Astrocyte of the hippocampus (primary cell): Measurements from ENCODE around the gene TMEM219.

Source experiments
- DNase-seq: peaks from one replicate; pipeline ENCODE4 v3.0.0; 2011; ENCODE audit warnings: low read depth, low spot score

TMEM219 gene

DNA sequence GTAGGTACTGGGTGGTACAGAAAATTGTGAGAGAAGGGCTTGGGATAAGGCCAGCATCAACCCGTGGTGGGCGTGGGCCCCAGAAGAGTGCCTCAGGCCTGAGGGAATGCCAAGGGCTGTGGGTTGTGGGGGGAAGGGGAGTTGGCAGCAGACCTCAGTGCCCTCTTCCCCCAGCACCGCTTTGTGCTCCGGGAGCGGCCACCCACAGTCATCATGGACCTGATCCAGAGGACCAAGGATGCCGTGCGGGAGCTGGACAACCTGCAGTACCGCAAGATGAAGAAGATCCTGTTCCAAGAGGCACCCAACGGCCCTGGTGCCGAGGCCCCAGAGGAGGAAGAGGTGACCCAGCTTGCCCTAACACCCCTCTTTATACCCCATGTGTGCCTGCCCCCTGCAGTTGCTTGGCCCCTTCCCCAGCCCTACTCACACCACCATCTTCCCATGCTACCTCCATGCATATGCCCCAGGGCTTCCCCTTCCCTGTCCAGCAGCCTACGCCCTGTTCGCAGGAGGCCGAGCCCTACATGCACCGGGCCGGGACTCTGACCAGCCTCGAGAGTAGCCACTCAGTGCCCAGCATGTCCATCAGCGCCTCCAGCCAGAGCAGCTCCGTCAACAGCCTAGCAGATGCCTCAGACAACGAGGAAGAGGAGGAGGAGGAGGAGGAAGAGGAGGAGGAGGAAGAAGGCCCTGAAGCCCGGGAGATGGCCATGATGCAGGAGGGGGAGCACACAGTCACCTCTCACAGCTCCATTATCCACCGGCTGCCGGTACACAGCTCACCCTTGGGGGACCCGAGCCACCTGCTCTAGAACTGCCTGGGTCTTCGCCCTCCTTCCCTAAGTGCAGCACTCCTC is 20.9 kb downstream of the TMEM219 start:
- DNase-seq, result no peak

GRCh38 chr16:29983420-29984136 is 21.7 kb downstream of the TMEM219 start:
- peak; percentile 34 for DNase-seq

GRCh38 chr16:29984137-29984763 is 22.4 kb downstream of the TMEM219 start:
- DNase-seq, result no peak

DNA sequence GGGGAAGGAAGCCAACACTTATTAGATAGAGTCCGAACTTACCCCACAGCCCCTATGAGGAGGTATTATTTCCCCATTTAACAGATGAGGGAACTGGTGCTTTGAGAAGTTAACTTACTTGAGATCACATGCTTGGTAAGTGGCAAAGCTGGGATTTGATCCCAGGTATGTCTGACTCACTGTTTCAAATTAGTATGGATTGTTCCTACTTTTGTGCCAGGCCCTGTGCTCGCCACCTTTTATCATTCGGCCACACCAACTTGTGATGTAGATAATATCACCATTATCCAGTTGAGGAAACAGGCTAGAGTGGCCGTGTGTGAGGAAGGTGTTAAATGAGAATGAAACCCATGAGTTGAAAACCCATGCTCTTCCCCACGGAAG is 22.9 kb downstream of the TMEM219 start:
- no peak for DNase-seq

DNA sequence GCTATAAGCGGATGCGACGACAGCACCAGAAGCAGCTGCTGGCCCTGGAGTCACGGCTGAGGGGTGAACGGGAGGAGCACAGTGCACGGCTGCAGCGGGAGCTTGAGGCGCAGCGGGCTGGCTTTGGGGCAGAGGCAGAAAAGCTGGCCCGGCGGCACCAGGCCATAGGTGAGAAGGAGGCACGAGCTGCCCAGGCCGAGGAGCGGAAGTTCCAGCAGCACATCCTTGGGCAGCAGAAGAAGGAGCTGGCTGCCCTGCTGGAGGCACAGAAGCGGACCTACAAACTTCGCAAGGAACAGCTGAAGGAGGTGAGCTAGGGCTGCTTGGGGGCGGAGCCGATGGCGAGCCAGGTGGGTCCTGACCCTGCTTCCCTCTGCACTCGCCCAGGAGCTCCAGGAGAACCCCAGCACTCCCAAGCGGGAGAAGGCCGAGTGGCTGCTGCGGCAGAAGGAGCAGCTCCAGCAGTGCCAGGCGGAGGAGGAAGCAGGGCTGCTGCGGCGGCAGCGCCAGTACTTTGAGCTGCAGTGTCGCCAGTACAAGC is 23.5 kb downstream of the TMEM219 start:
- DNase-seq, result no peak

DNA sequence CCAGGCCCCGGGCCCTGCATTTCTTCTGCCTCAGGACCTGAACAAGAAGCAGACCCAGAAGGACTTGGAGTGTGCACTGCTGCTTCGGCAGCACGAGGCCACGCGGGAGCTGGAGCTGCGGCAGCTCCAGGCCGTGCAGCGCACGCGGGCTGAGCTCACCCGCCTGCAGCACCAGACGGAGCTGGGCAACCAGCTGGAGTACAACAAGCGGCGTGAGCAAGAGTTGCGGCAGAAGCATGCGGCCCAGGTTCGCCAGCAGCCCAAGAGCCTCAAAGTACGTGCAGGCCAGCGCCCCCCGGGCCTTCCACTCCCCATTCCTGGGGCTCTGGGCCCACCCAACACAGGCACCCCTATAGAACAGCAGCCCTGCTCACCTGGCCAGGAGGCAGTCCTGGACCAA is 24.4 kb downstream of the TMEM219 start:
- no peak for DNase-seq

DNA sequence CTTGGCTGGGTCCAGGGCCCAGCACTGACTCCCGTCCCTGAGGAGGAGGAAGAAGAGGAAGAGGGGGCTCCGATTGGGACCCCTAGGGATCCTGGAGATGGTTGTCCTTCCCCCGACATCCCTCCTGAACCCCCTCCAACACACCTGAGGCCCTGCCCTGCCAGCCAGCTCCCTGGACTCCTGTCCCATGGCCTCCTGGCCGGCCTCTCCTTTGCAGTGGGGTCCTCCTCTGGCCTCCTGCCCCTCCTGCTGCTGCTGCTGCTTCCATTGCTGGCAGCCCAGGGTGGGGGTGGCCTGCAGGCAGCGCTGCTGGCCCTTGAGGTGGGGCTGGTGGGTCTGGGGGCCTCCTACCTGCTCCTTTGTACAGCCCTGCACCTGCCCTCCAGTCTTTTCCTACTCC is 25.1 kb downstream of the TMEM219 start:
- DNase-seq, result no peak

- DNase-seq, result no peak
These were observed 25.6 kb downstream of the TMEM219 start for GRCh38 chr16:29987371-29988085.

DNA sequence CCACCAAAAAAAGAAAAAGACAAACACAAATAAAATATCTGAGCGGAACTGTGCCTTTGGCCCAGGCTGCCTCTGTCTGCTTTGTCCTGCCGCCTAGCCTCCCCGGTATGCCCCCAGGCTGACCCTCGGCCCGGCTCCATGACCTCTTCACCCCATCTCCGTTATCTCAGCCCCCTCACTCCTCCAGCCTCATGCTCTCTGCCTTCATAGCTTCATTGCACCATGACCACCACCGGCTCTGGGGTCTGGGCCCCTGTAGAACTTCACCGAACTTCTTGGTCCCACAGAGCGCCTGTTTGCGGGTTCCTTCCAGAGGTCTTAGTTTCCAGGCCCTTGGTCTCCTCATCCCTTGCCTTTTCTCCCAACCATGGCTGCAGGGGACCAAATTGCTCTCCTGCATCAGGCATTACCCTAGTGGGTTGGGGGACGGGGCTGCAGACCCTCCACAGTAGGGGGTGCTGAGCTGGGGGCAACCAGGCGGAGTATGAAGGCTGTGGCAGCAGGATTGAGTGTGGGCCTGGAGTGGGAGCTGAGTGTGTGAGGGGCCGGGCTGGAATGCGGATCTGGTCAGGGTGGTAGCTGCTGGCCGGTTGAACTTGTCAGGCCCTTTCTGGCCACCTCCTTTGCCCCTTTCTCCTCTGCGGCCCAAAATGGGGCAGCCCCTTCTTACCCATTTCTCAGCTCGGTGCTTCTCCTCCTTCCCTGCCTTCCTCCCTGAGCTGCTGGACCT is 26.6 kb downstream of the TMEM219 start:
- no peak for DNase-seq

DNA sequence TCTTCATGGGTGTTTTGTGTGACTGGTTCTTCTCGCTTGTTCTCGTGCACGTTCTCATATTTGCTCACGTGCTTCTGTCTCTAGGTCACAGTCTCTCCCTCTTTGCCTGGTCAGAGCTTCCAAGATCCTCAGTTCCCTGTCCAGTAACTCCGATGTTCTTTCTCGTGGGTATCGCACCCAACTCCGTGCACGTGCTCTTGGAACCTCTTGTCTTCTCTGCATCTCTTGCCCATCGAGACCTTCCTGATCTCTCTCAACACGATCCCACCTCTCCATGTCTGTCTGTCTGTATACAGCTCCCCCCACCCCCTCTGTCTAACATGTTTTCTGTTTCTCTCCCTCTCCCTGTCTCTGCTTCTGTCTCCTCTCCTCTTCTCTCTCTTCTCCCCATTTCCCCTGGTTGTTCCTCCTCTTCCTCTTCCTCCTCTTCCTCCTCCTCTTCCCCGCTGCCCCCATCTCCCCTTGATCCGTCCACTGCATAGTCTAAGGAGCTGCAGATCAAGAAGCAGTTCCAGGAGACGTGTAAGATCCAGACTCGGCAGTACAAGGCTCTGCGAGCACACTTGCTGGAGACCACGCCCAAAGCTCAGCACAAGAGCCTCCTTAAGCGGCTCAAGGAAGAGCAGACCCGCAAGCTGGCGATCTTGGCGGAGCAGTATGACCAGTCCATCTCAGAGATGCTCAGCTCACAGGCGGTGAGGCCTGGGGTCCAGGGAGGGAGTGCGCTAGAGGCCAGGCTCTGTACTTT is 27.4 kb downstream of the TMEM219 start:
- DNase-seq, result no peak

GRCh38 chr16:29990034-29990433 is 28.2 kb downstream of the TMEM219 start:
- no peak for DNase-seq

DNA sequence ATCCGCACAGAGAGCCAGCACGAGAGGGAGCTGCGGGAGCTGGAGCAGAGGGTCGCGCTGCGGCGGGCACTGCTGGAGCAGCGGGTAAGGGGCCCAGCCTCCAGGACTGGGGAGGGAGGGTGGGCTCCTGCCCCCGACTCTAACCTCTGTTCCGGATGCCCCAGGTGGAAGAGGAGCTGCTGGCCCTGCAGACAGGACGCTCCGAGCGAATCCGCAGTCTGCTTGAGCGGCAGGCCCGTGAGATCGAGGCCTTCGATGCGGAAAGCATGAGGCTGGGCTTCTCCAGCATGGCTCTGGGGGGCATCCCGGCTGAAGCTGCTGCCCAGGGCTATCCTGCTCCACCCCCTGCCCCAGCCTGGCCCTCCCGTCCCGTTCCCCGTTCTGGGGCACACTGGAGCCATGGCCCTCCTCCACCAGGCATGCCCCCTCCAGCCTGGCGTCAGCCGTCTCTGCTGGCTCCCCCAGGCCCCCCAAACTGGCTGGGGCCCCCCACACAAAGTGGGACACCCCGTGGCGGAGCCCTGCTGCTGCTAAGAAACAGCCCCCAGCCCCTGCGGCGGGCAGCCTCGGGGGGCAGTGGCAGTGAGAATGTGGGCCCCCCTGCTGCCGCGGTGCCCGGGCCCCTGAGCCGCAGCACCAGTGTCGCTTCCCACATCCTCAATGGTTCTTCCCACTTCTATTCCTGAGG is 29.1 kb downstream of the TMEM219 start:
- DNase-seq, result no peak

DNA sequence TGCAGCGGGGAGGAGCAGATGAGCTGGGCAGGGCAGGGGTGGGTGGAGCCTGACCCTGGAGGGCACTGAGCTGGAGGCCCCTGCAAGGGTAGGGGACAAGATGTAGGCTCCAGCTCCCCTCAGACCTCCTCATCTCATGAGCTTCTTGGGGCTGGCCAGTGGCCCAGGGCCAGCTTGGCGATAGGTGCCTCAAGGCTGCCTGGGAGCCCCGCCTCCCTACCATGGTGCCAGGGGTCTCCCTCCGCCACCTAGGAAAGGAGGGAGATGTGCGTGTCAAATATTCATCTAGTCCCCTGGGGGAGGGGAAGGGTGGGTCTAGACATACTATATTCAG is 29.7 kb downstream of the TMEM219 start:
- DNase-seq, result no peak

GRCh38 chr16:29992344-29992967 is 30.6 kb downstream of the TMEM219 start:
- DNase-seq, result peak; percentile 63

DNA sequence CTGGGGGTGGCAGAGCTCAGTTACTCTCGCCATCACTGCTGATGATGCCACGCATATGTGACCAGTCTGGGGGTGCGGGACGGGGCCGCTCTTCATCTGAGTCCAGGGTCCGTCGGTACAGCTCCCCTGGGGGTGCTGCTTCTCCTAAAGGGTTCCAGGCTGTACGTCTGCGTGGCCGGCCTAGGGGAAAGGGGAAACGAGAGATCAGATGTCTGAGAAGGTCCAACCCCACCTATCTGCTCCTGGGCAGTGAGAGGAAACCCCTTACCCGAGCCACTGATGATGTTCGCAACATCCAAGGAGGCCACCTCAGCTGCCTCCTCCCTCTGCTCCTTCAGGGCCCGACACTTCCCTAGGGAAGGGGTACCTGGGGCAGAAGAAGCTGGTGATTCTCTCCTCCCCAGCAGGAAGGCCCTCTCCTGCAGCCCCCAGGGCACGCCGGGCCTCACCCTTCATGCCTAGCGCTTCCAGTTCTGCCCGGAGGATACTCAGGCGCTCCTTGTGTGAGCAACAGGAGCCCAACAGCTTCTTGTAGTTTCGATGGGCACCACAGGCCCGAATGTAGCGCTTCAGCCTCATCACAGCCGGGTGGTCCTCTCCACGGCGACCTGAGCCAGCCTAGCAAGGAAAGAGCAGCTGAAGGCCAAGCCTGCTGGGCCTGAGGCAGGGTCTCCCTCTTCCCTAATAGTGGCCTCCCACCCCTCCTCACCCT is 31.5 kb downstream of the TMEM219 start:
- no peak for DNase-seq

- no peak for DNase-seq
These were observed 32.2 kb downstream of the TMEM219 start for GRCh38 chr16:29993903-29994599.

GRCh38 chr16:29994600-29995323 is 32.9 kb downstream of the TMEM219 start:
- no peak for DNase-seq
